HG03039 (cell line): ENCODE results near the gene MXD4.

Source experiments
- ATAC-seq: cut with Tn5 transposase; IDR thresholded peaks from one replicate; pipeline ENCODE4 v1.9.1; 2021; ENCODE audit warnings: mild to moderate bottlenecking, moderate library complexity; ENCODE audit not compliant: unreplicated experiment

The MXD4 gene

DNA sequence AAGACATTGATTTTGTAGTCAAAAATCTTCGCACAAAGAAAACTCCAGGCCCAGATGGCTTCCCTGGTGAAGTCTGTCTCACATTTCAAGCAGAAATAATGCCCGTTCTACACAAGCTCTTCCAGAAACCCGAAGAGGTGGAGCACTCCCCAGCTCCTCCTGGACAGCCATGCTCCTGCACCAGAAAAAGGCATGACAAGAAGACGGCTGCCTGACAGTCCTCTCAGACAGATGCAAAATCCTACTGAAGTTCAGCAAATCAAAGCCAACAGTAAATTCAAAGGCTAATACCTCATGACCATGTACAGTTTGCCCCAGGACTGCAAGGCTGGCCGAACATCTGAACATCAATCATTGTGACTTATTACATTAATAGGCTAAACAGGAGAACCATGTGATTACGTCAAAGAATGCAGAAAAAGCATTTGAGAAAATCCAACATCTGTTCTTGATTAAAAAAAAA lies 30.8 kb upstream of the MXD4 start:
- ATAC-seq = no peak

DNA sequence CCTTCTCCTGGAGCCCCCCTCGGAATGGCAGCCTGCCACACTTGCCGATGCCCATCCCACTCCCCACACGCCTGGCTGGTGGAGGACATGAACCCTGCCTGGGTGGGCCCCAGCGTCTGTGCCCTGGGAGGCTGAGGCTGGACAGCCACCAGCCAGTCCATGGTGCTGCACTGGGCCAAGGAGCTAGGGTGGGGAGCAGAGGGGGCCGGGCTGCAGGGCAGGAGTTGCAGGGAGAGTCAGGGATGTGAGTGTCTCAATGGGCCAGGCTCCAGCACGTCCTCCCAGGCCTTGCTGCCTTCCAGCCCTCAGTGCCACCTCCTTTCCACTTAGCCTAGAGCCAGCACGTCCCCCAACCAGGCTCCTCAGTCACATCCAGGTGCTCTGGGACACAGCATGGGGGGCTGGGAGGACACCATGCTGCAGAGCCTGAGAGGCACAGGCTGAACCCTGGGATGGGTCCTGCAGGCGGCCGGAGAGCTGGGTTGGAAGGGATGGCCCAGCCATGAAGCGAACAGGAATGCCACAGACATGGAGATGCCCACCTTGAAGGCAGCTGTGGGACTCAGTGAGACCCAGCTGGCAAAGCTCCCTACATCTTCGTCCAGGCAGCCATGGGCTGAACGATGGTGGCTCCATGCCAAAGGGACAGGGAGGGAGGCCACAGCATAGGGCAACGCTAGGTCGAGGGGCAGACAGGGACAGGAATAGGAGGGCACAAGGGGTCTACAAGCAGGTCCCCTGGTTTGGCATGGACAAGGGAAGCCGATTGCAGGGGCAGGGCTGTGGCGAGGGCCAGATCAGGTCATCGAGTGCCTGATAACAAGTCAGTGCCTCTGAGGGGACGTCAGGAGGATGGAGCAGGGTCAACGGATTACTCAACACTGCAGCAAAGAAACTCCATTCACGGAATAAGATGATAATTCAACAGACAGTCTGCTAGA lies 30.1 kb upstream of the MXD4 start:
- no peak for ATAC-seq

DNA sequence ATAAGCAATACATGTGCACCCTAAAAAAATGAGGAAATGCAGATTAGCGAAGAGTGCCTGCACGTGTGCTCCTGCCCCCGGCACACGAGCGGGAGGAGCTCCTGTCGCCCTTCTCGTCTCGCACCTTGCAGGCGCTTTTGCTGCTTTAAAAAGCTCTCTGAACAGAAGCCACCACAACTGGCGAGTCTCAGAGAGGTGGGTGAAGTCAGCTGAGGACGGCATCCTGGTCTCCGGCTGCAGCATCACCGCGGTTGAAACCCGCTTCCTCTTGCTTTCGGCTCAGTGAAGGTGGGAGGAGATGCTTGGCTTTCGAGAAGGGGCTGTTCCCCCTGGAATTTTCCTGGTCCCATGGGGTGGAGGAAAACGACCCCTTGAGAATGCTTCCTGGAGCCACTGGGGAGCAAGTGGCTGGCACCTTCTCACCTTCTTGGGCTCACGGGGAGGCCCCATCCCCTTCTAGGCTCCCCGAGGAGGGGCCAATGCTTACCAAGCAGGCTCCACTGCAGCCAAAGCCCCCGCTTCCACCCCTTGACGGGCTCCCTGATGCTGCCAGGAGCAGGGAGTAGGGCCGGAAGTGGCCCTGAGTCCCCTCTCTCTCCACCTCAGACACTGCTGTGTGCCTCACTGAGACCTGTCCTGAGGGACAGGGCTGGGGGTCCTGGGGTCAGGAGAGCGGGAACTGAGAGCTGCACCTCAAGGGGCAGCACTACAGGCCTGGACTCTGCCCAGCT lies 29.2 kb upstream of the MXD4 start:
- no peak for ATAC-seq

DNA sequence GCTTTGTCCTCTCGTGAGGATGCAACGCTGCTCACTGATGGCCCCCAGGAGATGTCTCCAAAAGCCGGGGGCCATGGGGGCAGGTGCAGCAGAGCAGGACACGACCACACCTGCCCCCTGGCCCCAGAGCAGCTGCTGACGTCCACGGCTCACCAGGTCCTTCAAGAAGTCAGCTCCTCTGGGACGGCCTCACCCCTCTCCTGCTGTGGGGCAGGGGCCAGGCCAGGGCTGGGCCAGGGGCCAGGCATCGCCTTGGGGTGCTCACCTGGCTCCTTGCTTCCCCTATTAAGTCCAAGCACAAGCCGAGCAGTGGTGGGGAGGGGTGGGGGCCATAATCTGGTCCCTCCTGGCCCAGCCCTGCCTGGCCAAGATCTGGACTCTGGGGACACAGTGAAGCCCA lies 28.6 kb upstream of the MXD4 start:
- no peak for ATAC-seq

DNA sequence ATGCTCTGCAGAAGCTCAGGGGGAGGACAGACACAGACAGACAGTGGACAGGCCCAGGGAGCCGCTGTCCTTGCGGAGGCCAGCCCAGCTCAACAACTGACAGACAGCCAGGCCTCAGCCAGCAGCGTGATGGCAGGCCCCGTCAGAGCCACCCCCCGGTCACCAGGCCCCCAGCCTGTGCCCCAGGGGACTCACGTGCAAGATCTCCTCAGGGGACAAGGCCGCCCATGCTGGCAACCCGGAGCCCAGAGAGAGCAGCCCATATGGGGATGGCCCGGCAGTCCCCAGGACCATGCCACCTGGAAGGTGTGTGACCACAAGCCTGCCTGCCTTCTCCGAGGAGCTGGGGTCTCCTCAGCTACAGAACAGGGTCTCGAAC lies 28.0 kb upstream of the MXD4 start:
- no peak for ATAC-seq

DNA sequence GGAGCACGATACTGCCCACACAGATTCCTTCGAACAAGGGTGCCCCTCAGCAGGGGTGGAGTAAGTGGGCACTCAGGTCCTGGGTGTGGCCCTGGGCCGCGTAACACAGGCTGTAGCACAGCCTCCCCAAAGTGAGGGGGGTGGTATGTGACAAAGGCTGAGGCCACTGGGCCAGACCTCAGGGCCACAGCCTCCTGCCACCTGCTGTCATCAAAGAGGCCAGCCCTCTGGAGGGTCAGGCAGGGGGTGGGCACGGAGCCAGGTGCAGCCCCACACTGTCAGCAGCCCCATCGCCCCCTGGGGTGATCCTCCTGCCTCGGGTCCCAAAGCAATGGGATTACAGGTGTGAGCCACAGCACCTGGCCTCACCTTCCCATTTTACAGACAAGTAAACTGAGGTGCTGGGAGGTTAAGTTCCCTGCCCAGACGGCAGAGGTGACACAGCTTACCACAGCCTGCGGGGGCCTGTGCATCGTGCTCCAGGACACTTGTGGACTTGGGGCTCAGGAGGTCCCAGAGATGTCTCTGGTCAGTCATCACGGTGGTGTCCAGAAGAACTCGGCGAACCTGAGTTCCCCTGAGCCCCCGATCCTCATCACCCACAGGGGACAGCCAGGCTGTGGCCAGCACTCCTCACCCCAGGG lies 27.5 kb upstream of the MXD4 start:
- ATAC-seq = no peak

DNA sequence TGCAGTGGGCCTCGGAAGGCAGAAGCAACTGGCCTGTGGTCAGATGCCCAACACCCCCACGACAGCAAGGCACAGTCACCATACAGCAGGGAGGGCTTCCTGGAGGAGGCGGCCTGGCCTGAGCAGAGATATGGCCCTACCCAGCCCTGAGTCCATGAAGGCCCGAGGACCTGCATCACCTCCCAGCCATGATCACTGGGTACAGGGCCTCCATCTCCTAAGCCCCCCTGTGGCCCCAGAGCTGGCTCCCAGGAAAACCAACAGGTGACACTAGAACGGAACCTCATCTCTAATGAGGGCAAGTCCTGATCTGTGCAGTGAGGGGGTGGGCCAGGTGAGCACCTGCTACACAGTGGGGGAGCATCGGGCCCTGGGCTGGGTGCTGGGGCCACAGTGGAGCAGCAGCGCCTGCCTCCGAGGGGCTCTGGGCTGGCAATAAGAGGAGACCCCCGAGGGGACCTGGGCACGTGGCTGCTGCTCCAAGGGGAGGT lies 26.2 kb upstream of the MXD4 start:
- no peak for ATAC-seq

DNA sequence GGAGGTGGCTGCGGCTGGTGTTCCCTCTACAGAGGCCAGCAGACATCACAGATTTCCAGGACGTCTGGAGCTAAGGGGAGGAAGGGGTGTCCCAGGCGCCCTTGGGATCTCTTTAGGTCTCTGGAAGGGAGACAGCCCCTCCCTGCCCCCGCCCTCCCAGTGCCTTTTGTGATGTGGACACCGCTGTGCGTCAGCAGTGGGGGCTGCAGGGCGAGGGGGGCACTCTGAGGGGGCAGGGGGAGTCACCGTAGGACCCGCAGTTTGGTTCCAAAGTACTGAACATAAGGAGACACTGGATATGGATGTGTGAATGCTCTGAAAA lies 25.6 kb upstream of the MXD4 start:
- no peak for ATAC-seq

DNA sequence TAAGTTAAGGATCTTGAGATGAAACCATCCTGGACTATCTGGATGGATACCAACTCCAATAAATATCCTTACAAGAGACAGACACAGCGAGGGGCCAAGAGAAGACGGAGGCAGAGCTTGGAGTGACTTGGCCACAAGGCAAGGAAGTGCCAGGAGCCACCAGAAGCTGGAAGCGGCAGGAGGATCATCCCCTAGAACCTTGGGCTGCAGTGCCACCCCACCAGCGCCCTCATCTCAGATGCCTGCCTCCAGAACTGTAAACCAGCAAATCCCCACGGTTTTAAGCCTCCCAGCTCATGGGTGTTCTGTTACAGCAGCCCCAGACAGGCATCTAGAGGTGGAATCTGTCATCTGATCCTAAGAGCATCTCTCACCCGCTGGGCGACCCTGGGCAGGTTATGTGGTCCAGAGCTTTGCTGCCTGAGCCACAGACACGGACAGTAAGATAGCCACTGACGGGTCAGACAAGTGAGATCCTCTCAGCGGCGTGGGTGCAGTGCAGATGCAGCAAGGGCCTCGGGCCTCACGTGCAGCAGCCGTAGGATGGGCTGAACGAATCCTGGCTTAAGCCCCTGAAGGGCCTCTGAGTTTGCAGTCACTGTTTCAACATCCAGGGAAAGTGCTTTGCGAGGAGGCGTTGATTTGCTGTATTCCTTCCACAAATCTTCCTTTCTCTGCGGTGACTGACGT lies 25.1 kb upstream of the MXD4 start:
- ATAC-seq = no peak

DNA sequence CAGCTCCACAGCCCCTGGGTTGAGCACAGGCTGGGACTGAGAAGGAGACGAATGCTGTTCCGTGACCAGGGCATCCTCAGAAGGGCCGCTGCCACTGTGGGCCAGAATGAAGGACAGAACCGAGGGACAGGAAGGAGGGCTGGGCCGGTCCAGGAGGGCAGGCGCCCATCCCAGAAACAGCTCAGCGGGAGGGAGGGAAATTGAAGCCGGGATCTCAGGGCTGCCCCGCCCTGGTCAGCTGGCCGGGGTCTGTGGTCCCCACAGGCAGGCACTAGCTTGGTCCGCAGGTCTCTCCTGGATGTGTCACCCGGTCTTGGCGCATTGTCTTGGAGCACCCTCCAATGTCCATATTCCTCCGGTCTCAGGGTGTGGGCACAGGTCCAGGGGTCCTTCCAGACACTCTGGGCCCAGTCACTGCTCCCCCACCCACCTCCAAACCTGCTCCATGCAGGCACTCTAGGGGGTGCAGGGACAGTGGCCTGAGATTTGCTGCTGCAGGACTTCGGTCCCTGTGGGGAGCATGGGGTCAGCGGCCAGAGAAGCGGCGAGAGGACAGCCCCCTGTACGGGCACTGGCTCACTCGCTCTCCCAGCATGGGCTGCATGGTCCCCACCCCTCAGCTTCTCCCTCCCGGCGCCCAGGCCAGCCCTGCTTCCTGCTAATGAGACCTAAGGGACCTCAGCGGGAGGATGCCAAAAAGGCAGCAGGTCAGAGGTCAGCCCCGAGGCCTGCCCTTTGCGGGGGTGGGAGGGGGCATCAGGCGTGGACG lies 23.9 kb upstream of the MXD4 start:
- no peak for ATAC-seq

DNA sequence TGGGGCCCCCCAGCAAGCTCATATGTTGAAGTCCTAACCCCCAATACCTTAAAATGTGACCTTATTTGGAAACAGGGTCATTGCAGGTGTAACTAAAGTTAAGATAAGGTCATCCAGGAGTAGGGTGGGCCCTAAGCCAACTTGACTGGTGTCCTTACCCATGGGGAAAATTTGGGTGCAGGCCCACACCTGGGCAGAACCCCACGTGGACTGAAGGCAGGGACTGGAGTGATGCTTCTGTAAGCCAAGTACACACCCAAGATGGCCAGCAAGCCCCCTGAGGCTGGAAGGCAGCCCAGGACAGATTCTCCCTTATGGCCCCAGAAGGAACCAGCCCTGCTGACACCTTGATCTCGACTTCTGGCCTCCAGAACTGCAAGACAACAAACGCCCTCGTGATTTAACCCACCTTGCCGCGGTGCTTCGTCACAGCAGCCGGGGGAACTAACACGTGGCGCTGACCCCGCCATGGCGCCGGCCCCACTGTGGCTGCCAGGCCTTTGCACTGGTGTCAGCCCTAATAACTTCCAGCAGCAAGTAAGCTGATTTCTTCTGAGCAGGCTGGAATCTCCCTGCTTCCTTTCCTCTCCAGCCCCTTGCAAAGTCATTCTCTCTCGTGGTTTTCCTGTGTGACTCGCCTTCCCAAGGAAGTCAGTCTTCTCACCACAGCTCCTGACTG lies 23.2 kb upstream of the MXD4 start:
- no peak for ATAC-seq

DNA sequence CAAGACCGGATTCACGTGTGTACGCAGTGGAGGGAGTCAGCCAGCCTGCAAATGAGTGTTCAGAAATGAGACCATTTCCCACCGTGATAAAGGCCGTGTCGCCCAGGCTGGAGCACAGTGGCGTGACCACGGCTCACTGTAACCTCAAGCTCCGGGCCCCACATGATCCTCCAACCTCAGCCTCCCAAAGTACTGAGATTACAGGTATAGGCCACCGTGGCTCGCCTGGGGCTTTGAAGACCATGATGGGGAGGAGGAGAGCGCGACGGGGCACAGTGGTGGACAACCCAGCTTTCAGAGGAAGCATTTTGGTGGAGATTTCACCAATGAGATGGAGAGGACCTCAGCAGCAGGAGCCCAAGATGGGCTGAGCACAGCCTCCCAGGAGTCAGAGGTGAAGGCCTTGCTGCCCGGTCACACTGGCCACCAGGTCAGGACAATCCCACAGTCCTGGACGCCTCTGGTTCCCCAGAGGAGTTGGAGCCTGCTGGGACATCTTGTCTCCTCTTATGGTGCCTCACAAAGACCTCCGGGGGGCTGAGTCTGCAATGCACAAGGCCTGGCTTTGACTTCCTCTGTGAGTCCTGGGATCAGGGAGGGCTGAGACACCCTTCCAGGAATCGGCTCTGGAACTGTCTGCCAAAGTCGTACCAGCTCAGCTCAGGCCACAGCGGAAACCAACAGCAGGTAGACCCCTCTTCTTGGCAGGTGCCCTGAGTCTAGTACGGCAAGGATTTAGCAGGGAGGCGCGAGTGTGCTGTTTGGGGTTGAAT lies 22.4 kb upstream of the MXD4 start:
- ATAC-seq = no peak

DNA sequence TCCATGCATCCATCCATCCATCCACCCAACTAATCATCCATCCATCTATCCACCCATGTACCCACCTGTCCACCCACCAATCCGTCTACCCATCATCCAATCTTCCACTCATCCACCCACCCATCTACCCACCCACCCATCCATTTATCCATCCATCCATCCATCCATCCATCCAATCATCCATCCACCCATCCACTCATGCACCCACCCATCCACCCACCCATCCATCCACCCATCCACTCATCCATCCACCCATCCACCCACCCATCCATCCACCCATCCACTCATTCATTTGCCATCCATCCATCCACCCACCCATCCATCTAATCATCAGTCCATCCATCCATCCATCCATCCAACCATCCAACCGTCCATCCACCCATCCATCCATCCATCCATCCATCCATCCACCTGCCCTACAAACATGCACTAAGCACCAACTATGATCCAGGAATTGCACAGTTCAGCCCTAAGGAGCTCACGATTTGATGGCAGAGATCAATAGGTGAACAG lies 21.3 kb upstream of the MXD4 start:
- no peak for ATAC-seq

DNA sequence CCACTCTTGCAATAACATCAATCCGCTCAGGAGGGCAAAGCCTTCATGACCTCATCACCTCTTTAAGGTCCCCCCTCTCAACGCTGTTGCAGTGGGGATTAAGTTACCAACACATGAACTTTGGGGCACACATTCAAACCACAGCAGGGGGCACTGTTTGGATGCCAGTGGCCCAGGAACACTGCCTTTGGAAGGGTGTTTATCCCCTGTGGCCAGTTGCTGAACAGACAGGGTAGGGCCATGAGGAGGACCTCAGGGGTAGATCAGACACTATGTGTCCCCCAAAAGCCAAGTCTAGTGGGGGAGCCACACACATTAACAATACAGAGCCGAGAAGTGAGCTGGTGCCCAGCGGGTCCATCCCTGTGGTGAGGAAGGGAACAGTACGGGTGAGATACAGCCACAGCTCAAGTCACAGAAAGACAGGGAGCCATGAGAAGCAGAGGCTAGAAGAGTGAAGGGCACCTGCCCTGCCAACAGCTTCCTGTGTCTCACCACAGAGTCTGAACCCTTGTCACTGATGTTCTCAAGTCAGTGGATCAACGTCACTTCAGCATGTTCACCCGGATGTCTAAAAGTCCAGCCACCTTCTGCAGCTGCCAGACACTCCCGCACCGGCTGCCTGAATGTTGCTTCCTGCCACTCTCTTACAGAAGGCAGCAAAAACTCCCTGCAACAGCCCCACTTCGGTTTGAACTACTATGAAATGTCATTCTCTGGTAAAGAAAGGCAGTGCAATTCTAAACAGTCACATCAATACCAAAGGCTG lies 19.9 kb upstream of the MXD4 start:
- ATAC-seq = no peak

DNA sequence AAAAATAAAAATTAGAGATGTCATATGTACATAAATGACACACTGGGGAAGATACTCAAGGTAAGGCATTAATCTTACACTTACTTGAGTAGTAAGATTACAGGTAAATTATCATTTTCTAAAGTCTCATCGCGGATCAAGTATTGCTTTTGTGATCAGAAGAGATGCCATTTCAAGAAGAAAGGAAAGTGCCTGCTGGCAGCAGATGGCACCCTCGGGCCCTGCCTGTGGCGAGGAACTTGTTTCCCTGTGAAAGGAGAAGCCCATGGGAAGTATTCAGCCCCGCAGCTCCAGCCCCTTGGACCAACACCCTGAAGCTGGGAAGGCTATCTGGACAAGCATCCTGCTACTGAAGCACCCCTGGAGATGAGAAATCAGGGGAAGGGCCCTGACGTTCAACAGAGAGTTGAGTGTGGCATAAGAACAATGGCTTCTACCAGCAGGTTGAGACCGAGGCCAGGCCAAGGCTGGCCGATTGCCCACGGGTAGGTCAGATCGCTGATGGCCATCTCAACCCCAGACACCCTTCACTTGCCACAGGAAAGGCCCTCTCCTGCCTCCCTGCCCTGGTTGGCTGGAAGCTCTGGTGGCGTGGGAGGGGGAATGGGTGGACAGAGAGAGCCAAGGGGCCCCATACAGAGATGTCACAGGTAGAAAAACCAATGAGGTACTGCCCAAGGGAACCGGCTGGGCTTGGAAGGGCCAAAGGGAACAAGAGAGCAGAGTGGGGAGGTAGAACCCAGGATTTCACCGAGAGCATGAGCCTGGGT lies 18.8 kb upstream of the MXD4 start:
- no peak for ATAC-seq

DNA sequence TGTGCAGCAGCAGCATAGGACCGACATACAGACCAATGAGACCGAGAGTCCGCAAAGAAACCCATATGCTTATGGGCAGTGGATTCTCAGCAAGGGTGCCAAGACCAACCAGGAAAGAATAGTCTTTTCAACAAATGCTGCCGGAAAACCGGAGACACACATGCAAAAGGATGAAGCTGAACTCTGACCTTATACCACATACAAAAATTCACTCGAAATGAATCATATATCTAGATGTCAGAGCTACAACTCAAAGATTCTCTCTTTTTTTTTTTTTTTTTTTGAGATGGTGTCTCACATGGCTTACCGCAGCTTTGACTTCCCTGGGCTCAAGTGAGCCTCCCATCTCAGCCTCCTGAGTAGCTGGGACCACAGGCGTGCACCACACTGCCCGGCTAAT lies 16.0 kb upstream of the MXD4 start:
- ATAC-seq = no peak

DNA sequence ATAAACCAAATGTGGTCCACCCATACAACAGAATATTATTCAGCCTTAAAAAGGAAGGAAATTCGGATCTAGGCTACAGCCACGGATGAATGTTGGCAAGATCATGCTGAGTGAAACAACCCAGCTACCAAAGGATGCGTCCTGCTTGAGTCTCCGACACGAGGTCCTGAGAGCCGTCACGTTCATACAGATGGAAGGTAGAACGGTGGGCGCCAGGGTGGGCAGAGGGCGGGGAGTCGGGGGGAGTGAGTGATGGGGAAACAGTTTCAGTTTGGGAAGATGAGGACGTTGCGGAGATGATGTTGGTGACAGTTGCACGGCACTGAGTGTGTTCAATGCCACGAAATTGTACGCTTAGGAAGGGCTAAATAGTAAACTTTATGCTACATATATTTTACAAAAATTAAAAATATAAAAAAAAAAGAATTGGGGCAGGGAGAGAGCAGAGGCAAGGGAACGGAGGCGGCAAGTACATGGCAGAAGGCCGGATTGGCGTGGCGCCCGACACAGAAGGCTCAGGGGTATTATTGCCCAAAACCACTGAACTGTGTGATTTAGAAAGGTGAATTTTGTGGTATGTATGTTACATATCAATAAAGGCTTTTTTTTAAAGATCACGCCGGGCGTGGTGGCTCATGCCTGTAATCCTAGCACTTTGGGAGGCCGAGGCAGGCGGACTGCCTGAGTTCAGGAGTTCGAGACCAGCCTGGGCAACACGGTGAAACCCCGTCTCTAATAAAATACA lies 14.8 kb upstream of the MXD4 start:
- no peak for ATAC-seq
